Caco-2 (cell line): Measurements from ENCODE around the gene PLEKHA3. TPM values are rescaled to one million over a fixed set of nuclear protein-coding genes. Genes with fewer than 3 reads are reported as not detected.

Experiments used
- BruUV-seq: library from RNA; stranded (reverse); fragments of 400-500 nt; replicated peaks from 2 replicates; lab custom pipeline; 2021; lab: Mats Ljungman, UMichigan
- CTCF ChIA-PET: fragments of 300-600 bp; sonication (Branson Sonifier 250); formaldehyde crosslinking; loops from one replicate; lab custom pipeline; 2022; ENCODE audit warnings: antibody characterized with exemption; lab: Charles Lee
- POLR2A ChIA-PET: fragments of 300-600 bp; sonication (Branson Sonifier 250); formaldehyde crosslinking; loops from one replicate; lab custom pipeline; 2022; ENCODE audit warnings: antibody characterized with exemption; lab: Charles Lee
- DNase-seq, 2 experiments: peaks; one replicate each; pipeline versions ENCODE4 v3.0.0 to v3.0.0-alpha.2; 2020 to 2022
- H3K27me3 ChIP-seq: replicated peaks from 2 replicates; pipeline ENCODE4 v1.6.0; 2011; ENCODE audit warnings: low read length; ENCODE audit not compliant: control insufficient read depth, insufficient read depth
- H3K36me3 ChIP-seq: 2 replicates; pipeline ENCODE4 v1.5.1; 2011; ENCODE audit warnings: low read length; ENCODE audit not compliant: control insufficient read depth, insufficient read depth
- H3K4me1 ChIP-seq: fragments of 250-450 bp; sonication (Bioruptor Pico); 2 replicates; pipeline ENCODE4 v1.5.1; 2020; ENCODE audit warnings: mild to moderate bottlenecking
- H3K4me3 ChIP-seq: 2 replicates; pipeline ENCODE4 v1.5.1; 2011; ENCODE audit warnings: low read depth, mild to moderate bottlenecking, control low read depth, low read length
- H3K9me3 ChIP-seq: fragments of 250-450 bp; sonication (Bioruptor Pico); 2 replicates; pipeline ENCODE4 v1.5.1; 2020; ENCODE audit warnings: mild to moderate bottlenecking, moderate library complexity
- H3K27ac Mint-ChIP-seq: one replicate; pipeline ENCODE4 v1.8.0; 2022; ENCODE audit warnings: mixed read lengths; ENCODE audit not compliant: unreplicated experiment
- H3K27me3 Mint-ChIP-seq: one replicate; pipeline ENCODE4 v1.8.0; 2022; ENCODE audit warnings: mixed read lengths; ENCODE audit not compliant: insufficient read depth, unreplicated experiment
- H3K36me3 Mint-ChIP-seq: one replicate; pipeline ENCODE4 v1.8.0; 2022; ENCODE audit warnings: mild to moderate bottlenecking, mixed read lengths; ENCODE audit not compliant: insufficient read depth, unreplicated experiment
- H3K4me1 Mint-ChIP-seq: one replicate; pipeline ENCODE4 v1.8.0; 2022; ENCODE audit warnings: low read depth, mixed read lengths; ENCODE audit not compliant: unreplicated experiment
- H3K4me3 Mint-ChIP-seq: one replicate; pipeline ENCODE4 v1.8.0; 2022; ENCODE audit warnings: mild to moderate bottlenecking, moderate library complexity, mixed read lengths; ENCODE audit not compliant: unreplicated experiment
- H3K9me3 Mint-ChIP-seq: one replicate; pipeline ENCODE4 v1.8.0; 2022; ENCODE audit warnings: mixed read lengths; ENCODE audit not compliant: unreplicated experiment
- intact Hi-C: fragments of 100-400 bp; cut with micrococcal nuclease; formaldehyde crosslinking; loops from one replicate; pipeline ENCODE4 v1.10.0; 2022; ENCODE audit not compliant: unreplicated experiment
- total RNA-seq: library from RNA; stranded (reverse); gene quantifications from 2 replicates; pipeline ENCODE4 v1.2.3, GENCODE V29; 2022
- TF ChIP-seq, protein P1 (sequence below), 2 experiments: fragments of 200-600 bp in 1 of 2; IDR thresholded peaks; 1 replicate in 1 of 2; 2 replicates in 1 of 2; pipeline versions ENCODE4 v1.5.1 to v1.8.0; 2011 to 2022; ENCODE audit warnings: antibody characterized with exemption in 1 of 2, control low read depth in 1 of 2, inconsistent platforms in 1 of 2, low read depth in 1 of 2, low read length in 1 of 2, mild to moderate bottlenecking in 1 of 2, moderate library complexity in 1 of 2; ENCODE audit not compliant: insufficient read depth in 1 of 2, severe bottlenecking in 1 of 2, unreplicated experiment in 1 of 2

The PLEKHA3 gene
- total RNA-seq, 1 experiment from 2014 or later: 18.5 TPM

DNA sequence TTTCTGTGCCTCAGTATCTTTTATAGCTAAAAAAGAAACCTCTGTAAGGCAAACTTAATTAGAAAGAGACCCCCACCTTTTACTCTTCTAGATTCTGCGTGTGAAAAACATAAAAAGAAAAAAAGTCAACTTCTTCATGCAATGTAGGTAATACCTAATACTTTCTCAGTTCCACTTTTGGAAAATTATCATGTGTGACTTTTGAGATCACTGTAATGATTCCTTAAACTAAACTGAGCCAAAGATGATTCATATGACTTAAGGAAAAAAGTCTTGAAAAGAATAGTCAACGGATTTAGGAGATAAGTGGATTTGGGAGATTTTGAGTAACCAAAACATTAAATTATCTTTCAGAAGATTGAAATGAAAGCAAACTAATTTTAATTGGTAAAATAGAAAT is 48.9 kb downstream of the PLEKHA3 start:
- Histone ChIP-seq H3K4me3 (no peak overlapping the region), H3K27me3 (no peaks in the 10 kb centered on the region), H3K9me3 (no peaks in the 10 kb centered on the region), H3K4me1 (no peaks in the 10 kb centered on the region), H3K36me3 (no peaks in the 10 kb centered on the region)
- DNase-seq: no peak
- H3K36me3 Mint-ChIP-seq: peaks cover 10% of the 10 kb centered on the region
- intact Hi-C loops: no loop called here
- H3K27me3 Mint-ChIP-seq: no peaks in the 10 kb centered on the region
- no TSS peak for BruUV-seq
- no peak overlapping the region for H3K27ac Mint-ChIP-seq
- TF ChIP-seq, protein P1, sequence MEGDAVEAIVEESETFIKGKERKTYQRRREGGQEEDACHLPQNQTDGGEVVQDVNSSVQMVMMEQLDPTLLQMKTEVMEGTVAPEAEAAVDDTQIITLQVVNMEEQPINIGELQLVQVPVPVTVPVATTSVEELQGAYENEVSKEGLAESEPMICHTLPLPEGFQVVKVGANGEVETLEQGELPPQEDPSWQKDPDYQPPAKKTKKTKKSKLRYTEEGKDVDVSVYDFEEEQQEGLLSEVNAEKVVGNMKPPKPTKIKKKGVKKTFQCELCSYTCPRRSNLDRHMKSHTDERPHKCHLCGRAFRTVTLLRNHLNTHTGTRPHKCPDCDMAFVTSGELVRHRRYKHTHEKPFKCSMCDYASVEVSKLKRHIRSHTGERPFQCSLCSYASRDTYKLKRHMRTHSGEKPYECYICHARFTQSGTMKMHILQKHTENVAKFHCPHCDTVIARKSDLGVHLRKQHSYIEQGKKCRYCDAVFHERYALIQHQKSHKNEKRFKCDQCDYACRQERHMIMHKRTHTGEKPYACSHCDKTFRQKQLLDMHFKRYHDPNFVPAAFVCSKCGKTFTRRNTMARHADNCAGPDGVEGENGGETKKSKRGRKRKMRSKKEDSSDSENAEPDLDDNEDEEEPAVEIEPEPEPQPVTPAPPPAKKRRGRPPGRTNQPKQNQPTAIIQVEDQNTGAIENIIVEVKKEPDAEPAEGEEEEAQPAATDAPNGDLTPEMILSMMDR (IDR thresholded peaks at IDR 0.05; ENCODE audit: insufficient read depth in 1 of 2, low read depth in 1 of 2, low read length in 1 of 2, severe bottlenecking in 1 of 2, unreplicated experiment in 1 of 2): no peak
- CTCF ChIA-PET: no interaction called here
- no peaks in the 10 kb centered on the region for H3K4me1 Mint-ChIP-seq
- no peaks in the 10 kb centered on the region for H3K9me3 Mint-ChIP-seq
- H3K4me3 Mint-ChIP-seq: no peak overlapping the region
- POLR2A ChIA-PET: no interaction called here

DNA sequence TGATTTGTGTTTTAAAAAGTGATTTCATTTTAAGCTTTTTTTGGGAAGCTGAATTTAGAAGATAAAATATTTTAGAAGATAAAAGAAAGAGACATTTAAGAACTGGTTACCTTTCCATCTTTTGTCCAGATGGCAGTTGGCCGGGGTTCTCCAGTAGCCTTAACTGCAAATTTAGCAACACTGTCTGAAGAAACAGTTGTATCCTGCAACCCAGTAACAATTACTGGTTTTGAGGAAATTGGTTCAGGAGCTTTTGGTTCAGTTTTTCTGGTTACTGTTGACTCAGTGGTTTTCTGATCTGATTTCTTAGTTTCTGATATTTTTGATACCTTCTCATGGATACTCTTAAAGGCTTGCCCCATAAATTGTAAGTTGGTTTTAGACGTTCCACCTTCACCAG is 49.9 kb downstream of the PLEKHA3 start:
- H3K27ac Mint-ChIP-seq: no peak overlapping the region
- no TSS peak for BruUV-seq
- H3K4me3 ChIP-seq: no peak overlapping the region
- no peaks in the 10 kb centered on the region for H3K4me1 ChIP-seq
- peaks cover 14% of the 10 kb centered on the region for H3K36me3 Mint-ChIP-seq
- intact Hi-C loops: no loop called here
- no peaks in the 10 kb centered on the region for H3K4me1 Mint-ChIP-seq
- no peaks in the 10 kb centered on the region for H3K9me3 ChIP-seq
- no peaks in the 10 kb centered on the region for H3K9me3 Mint-ChIP-seq
- POLR2A ChIA-PET: no interaction called here
- no peaks in the 10 kb centered on the region for H3K27me3 ChIP-seq
- CTCF ChIA-PET: interaction anchor here (0.7 kb wide), 1 partner anchor 16 kb away, joined by 3 read pairs; no protein-coding TSS in a partner anchor
- TF ChIP-seq, protein P1 (IDR thresholded peaks at IDR 0.05; ENCODE audit: insufficient read depth in 1 of 2, low read depth in 1 of 2, low read length in 1 of 2, severe bottlenecking in 1 of 2, unreplicated experiment in 1 of 2): no peak
- DNase-seq: no peak
- H3K27me3 Mint-ChIP-seq: no peaks in the 10 kb centered on the region
- H3K36me3 ChIP-seq: no peaks in the 10 kb centered on the region
- no peak overlapping the region for H3K4me3 Mint-ChIP-seq

GRCh38 chr2:178530625-178531142 is 50.4 kb downstream of the PLEKHA3 start:
- Mint-ChIP-seq H3K4me1 (no peaks in the 10 kb centered on the region), H3K9me3 (no peaks in the 10 kb centered on the region), H3K4me3 (no peak overlapping the region), H3K27me3 (no peaks in the 10 kb centered on the region), H3K36me3 (peaks cover 14% of the 10 kb centered on the region), H3K27ac (no peak overlapping the region)
- intact Hi-C loops: no loop called here
- POLR2A ChIA-PET: no interaction called here
- no TSS peak for BruUV-seq
- TF ChIP-seq, protein P1 (IDR thresholded peaks at IDR 0.05; ENCODE audit: insufficient read depth in 1 of 2, low read depth in 1 of 2, low read length in 1 of 2, severe bottlenecking in 1 of 2, unreplicated experiment in 1 of 2): no peak
- H3K9me3 ChIP-seq: no peaks in the 10 kb centered on the region
- H3K27me3 ChIP-seq: no peaks in the 10 kb centered on the region
- CTCF ChIA-PET: no interaction called here
- H3K4me3 ChIP-seq: no peak overlapping the region
- no peak for DNase-seq
- H3K36me3 ChIP-seq: no peaks in the 10 kb centered on the region
- no peaks in the 10 kb centered on the region for H3K4me1 ChIP-seq
